ENCODE data around the gene OR10C1. TPM values are rescaled to one million over a fixed set of nuclear protein-coding genes. Genes with fewer than 3 reads are reported as not detected.
"Not testable (repeated sequence)": the region's sequence is repeated elsewhere in the genome, so short reads cannot be mapped to it uniquely, and the experiment has no call there.

The OR10C1 gene, protein sequence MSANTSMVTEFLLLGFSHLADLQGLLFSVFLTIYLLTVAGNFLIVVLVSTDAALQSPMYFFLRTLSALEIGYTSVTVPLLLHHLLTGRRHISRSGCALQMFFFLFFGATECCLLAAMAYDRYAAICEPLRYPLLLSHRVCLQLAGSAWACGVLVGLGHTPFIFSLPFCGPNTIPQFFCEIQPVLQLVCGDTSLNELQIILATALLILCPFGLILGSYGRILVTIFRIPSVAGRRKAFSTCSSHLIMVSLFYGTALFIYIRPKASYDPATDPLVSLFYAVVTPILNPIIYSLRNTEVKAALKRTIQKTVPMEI
- total RNA-seq: not detected

DNA sequence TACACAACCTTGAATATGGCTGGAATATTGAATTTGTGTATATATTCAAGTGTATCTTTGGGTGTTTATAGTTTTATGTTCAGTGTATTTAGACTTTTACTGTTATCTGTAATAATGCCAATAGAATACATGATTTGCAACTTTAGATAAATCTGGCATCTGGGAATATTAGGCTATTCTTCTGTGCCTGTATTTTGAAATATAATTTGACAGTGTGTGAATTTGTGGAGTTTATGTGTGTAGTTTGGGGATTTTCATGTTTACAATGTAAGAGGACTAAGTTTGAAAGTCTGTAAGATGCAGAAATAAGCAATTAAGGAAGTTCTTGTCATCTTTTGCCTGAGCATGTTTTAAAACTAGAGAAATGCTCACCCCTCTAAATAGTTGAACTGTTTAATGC lies at the start of gene OR10C1:
OR10C1 (plus strand) TSS at position 301 of the 400 bp plus-strand sequence. CDS start 710 bp downstream, outside the sequence.
- DNase-seq (no peak), ATAC-seq (ENCODE audit: low read depth) (no peak)
- POLR2A ChIA-PET: no interaction called here
- Mint-ChIP-seq H3K4me3 (no peak within 1 kb of the TSS), H3K4me1 (no peaks in the 10 kb centered on the region), H3K27me3 (peaks cover 30% of the 10 kb centered on the region), H3K27ac (no peak within 1 kb of the TSS), H3K9me3 (peaks cover under 1% of the 10 kb centered on the region), H3K36me3 (no peaks in the 10 kb centered on the region)

- Mint-ChIP-seq H3K9me3 (no peaks in the 10 kb centered on the region), H3K27ac (no peak within 1 kb of the TSS), H3K4me1 (no peaks in the 10 kb centered on the region), H3K36me3 (no peaks in the 10 kb centered on the region), H3K27me3 (peaks cover 7% of the 10 kb centered on the region), H3K4me3 (no peak within 1 kb of the TSS)
- POLR2A ChIA-PET: no interaction called here
- ATAC-seq (ENCODE audit: low read depth) (no peak), DNase-seq (no peak)
These were observed 43.8 kb upstream of the OR10C1 start, which contains the start of gene OR12D2 for GRCh38 chr6:29395331-29395730. Gene OR12D2 (plus strand): TSS chr6:29395631. CDS start chr6:29396700, 1,069 bp downstream.

- peaks cover 11% of the 10 kb centered on the region for H3K27me3 Mint-ChIP-seq
- H3K4me1 Mint-ChIP-seq: no peaks in the 10 kb centered on the region
- no peak for DNase-seq
- no peak overlapping the region for H3K27ac Mint-ChIP-seq
- no peak overlapping the region for H3K4me3 Mint-ChIP-seq
- POLR2A ChIA-PET: no interaction called here
- H3K9me3 Mint-ChIP-seq: no peaks in the 10 kb centered on the region
- ATAC-seq (ENCODE audit: low read depth): no peak
- H3K36me3 Mint-ChIP-seq: no peaks in the 10 kb centered on the region
These were observed 39.6 kb upstream of the OR10C1 start for GRCh38 chr6:29399525-29399924.

GRCh38 chr6:29403801-29404200 lies 35.3 kb upstream of the OR10C1 start:
- POLR2A ChIA-PET: no interaction called here
- H3K27ac Mint-ChIP-seq: no peak overlapping the region
- peaks cover 2% of the 10 kb centered on the region for H3K9me3 Mint-ChIP-seq
- no peaks in the 10 kb centered on the region for H3K36me3 Mint-ChIP-seq
- no peak overlapping the region for H3K4me3 Mint-ChIP-seq
- DNase-seq (no peak), ATAC-seq (ENCODE audit: low read depth) (no peak)
- H3K27me3 Mint-ChIP-seq: peaks cover 13% of the 10 kb centered on the region
- no peaks in the 10 kb centered on the region for H3K4me1 Mint-ChIP-seq

DNA sequence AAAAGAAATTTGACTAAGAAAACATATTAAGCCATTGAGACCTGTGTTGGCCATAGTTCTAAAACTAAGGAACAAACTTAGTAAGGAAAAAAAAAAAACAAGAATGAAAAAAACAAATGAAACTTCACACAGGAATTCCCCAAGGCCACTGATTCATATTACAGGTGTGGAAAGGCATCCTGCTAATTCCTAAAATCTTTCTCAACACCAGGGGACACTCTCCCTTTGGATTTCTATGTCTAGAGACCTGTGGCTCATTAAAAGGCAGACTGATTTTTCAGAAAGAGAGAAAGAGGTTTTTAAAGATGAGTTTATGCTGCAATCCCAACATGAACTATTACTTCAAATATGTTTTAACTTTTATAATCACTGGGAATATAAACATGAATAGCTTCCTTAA lies 24.5 kb upstream of the OR10C1 start, which contains the start of gene OR12D1:
OR12D1 (plus strand) TSS at position 341 of the 400 bp plus-strand sequence.
- POLR2A ChIA-PET: no interaction called here
- H3K36me3 Mint-ChIP-seq: no peaks in the 10 kb centered on the region
- no peaks in the 10 kb centered on the region for H3K4me1 Mint-ChIP-seq
- DNase-seq: no peak
- peaks cover 3% of the 10 kb centered on the region for H3K9me3 Mint-ChIP-seq
- H3K4me3 Mint-ChIP-seq: no peak within 1 kb of the TSS
- ATAC-seq (ENCODE audit: low read depth): no peak
- H3K27ac Mint-ChIP-seq: no peak within 1 kb of the TSS
- peaks cover 20% of the 10 kb centered on the region for H3K27me3 Mint-ChIP-seq

DNA sequence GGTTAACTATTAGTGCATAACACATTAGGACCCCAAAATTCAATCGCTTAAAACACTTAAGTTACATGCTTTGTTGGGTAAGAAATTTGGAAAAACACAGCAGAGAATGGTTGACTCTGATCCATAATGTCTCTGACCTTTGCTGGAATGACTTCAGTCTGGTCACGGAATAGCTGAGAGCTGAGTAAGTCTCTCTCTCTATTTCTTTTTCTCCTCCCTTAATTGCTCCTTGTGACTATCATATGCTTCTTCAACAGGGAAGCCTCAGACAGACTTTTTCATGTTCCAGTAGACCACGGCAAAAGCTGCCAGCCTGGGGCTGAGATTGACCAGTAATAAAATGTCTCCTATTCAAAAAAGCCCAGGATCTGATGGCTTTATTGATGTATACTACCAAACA lies 19.6 kb upstream of the OR10C1 start:
- POLR2A ChIA-PET: no interaction called here
- H3K9me3 Mint-ChIP-seq: no peaks in the 10 kb centered on the region
- H3K4me3 Mint-ChIP-seq: no peak overlapping the region
- DNase-seq: no peak
- no peak overlapping the region for H3K27ac Mint-ChIP-seq
- peaks cover under 1% of the 10 kb centered on the region for H3K4me1 Mint-ChIP-seq
- peaks cover 24% of the 10 kb centered on the region for H3K27me3 Mint-ChIP-seq
- no peaks in the 10 kb centered on the region for H3K36me3 Mint-ChIP-seq
- no peak for ATAC-seq (ENCODE audit: low read depth)

DNA sequence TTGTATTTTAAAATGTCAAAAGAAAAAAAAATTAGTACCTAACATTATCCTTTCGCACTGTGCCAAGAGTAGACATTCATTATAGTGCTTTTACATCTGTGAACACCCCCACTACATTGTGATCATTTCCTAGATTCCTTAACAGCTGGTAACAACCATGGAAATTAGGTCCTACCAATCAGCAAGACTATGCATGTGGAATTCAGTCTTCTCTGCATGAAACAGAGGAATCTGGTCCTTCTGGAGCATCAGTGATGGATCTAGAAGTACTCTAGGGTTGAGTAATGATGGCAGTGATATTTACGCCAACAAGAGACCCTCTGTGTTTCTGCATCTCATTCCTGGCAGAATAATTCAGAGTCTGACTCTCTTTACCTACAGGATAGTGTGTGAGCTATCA lies 14.9 kb upstream of the OR10C1 start:
- no peaks in the 10 kb centered on the region for H3K36me3 Mint-ChIP-seq
- no peaks in the 10 kb centered on the region for H3K9me3 Mint-ChIP-seq
- POLR2A ChIA-PET: no interaction called here
- H3K27me3 Mint-ChIP-seq: peaks cover 15% of the 10 kb centered on the region
- peaks cover 2% of the 10 kb centered on the region for H3K4me1 Mint-ChIP-seq
- H3K27ac Mint-ChIP-seq: no peak overlapping the region
- H3K4me3 Mint-ChIP-seq: no peak overlapping the region
- DNase-seq: no peak
- ATAC-seq (ENCODE audit: low read depth): no peak

GRCh38 chr6:29424575-29424974 lies 14.5 kb upstream of the OR10C1 start:
- Mint-ChIP-seq H3K4me3 (no peak overlapping the region), H3K27ac (no peak overlapping the region), H3K27me3 (peaks cover 15% of the 10 kb centered on the region), H3K4me1 (peaks cover 2% of the 10 kb centered on the region), H3K36me3 (no peaks in the 10 kb centered on the region), H3K9me3 (no peaks in the 10 kb centered on the region)
- ATAC-seq (ENCODE audit: low read depth): no peak
- POLR2A ChIA-PET: no interaction called here
- no peak for DNase-seq

DNA sequence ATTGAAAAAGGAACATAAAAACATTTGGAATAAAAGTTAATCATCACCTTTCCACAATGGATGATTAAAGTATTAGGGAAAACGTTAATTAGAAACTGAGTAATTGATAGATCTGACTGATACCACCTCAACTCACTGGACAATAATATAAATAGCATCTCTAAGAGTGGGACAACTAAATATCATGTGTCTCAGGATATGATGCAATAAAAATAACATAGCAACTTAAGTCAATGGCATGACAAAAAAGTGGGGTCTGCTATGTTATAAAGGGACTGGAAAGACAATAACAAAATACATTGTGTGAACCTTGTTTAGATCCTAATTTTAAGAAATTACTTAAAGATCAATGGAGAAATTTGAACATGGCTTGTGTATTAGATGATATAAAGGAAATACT lies 14.0 kb upstream of the OR10C1 start:
- Mint-ChIP-seq H3K36me3 (no peaks in the 10 kb centered on the region), H3K9me3 (no peaks in the 10 kb centered on the region), H3K27ac (no peak overlapping the region), H3K4me1 (peaks cover 2% of the 10 kb centered on the region), H3K4me3 (no peak overlapping the region), H3K27me3 (peaks cover 12% of the 10 kb centered on the region)
- DNase-seq (no peak), ATAC-seq (ENCODE audit: low read depth) (no peak)
- POLR2A ChIA-PET: no interaction called here

DNA sequence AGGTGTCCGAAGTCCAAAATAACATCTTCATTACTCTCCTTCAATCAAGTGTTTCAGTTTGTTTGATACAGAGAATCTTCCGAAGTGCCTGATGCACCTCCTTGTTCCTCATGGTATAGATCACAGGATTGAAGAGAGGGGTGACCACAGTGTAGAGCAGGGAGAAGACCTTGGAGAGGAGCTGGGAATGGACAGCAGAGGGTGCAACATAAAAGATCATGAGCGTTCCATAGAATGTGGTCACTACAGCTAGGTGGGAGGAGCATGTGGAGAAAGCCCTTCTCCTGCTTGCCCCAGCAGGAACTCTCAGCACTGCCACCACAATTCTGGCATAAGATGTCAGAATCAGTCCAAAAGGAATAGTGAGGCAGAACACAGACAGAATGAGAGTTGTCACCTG lies 12.5 kb upstream of the OR10C1 start:
- ATAC-seq (ENCODE audit: low read depth): no peak
- H3K4me3 Mint-ChIP-seq: no peak overlapping the region
- H3K36me3 Mint-ChIP-seq: no peaks in the 10 kb centered on the region
- no peak for DNase-seq
- H3K9me3 Mint-ChIP-seq: no peaks in the 10 kb centered on the region
- H3K27me3 Mint-ChIP-seq: peaks cover 10% of the 10 kb centered on the region
- peaks cover 2% of the 10 kb centered on the region for H3K4me1 Mint-ChIP-seq
- POLR2A ChIA-PET: no interaction called here
- H3K27ac Mint-ChIP-seq: no peak overlapping the region

GRCh38 chr6:29436730-29437129 lies 2.4 kb upstream of the OR10C1 start:
- POLR2A ChIA-PET; H3K4me3 Mint-ChIP-seq; H3K36me3 Mint-ChIP-seq; H3K27ac Mint-ChIP-seq; ATAC-seq (ENCODE audit: low read depth); H3K9me3 Mint-ChIP-seq; H3K4me1 Mint-ChIP-seq; DNase-seq: not testable (repeated sequence)
- H3K27me3 Mint-ChIP-seq: peaks cover 33% of the 10 kb centered on the region

DNA sequence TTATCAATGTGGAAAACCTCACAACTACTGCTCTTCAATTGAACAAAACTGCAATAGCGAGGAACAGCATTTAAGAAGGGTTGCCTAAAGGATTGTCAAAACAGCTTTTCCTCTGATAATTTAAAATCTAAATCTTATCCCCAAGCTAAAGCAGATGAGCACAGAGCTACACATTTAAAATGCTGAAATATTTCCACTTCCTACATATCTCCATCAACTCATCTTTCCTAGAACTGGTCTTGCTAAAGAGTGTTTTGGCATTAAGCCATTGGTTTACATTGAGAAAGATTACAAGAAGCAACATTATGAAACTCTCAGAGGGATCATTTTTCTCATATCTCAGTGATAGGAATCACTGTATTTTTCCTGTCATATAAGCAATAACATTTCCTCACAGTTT lies 3.6 kb downstream of the OR10C1 start:
- ATAC-seq (ENCODE audit: low read depth) (no peak), DNase-seq (no peak)
- Mint-ChIP-seq H3K9me3 (peaks cover 7% of the 10 kb centered on the region), H3K4me1 (no peaks in the 10 kb centered on the region), H3K27ac (no peak overlapping the region), H3K36me3 (no peaks in the 10 kb centered on the region), H3K27me3 (peaks cover 24% of the 10 kb centered on the region), H3K4me3 (no peak overlapping the region)
- POLR2A ChIA-PET: no interaction called here

DNA sequence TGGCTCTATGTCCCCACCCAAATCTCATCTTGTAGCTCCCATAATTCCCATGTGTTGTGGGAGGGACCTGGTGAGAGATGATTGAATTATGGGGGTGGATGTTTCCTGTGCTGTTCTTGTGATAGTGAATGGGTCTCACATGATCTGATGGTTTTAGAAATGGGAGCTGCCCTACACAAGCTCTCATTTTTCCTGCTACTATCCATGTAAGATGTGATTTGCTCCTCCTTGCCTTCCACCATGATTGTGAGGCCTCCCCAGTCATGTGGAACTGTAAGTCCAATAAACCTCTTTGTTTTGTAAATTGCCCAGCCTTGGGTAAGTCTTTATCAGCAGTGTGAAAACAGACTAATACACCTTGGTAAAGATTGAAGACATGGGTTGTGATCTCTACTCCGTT lies 4.9 kb downstream of the OR10C1 start:
- H3K27ac Mint-ChIP-seq; H3K4me3 Mint-ChIP-seq; ATAC-seq (ENCODE audit: low read depth); DNase-seq; H3K4me1 Mint-ChIP-seq; POLR2A ChIA-PET; H3K36me3 Mint-ChIP-seq; H3K9me3 Mint-ChIP-seq: not testable (repeated sequence)
- peaks cover 17% of the 10 kb centered on the region for H3K27me3 Mint-ChIP-seq

- Mint-ChIP-seq H3K27me3 (peaks cover 20% of the 10 kb centered on the region), H3K27ac (no peak overlapping the region), H3K9me3 (peaks cover 7% of the 10 kb centered on the region), H3K4me3 (no peak overlapping the region), H3K4me1 (no peaks in the 10 kb centered on the region), H3K36me3 (no peaks in the 10 kb centered on the region)
- DNase-seq (no peak), ATAC-seq (ENCODE audit: low read depth) (no peak)
- POLR2A ChIA-PET: no interaction called here
These were observed 8.6 kb downstream of the OR10C1 start for GRCh38 chr6:29447670-29448069.
